Effector memory CD4-positive, alpha-beta T cell (primary cell): ENCODE results near the gene DONSON.

Source experiments
- DNase-seq, 3 donors: peaks; one replicate each; pipeline ENCODE4 v3.0.0-alpha.2; 2020
- H3K27ac ChIP-seq: 2 replicates; pipeline ENCODE4 v1.7.0; 2013; ENCODE audit warnings: mild to moderate bottlenecking, low read length, moderate library complexity; ENCODE audit not compliant: insufficient read depth, poor library complexity, severe bottlenecking
- H3K27me3 ChIP-seq: replicated peaks from 2 replicates; pipeline ENCODE4 v1.7.0; 2013; ENCODE audit warnings: mild to moderate bottlenecking, low read length; ENCODE audit not compliant: insufficient read depth, control insufficient read depth, poor library complexity, severe bottlenecking
- H3K36me3 ChIP-seq: 2 replicates; pipeline ENCODE4 v1.7.0; 2013; ENCODE audit warnings: mild to moderate bottlenecking, low read length, moderate library complexity; ENCODE audit not compliant: control insufficient read depth, insufficient read depth
- H3K4me1 ChIP-seq: 2 replicates; pipeline ENCODE4 v1.7.0; 2013; ENCODE audit warnings: low read length, mild to moderate bottlenecking; ENCODE audit not compliant: control insufficient read depth, insufficient read depth, poor library complexity, severe bottlenecking
- H3K4me3 ChIP-seq: 2 replicates; pipeline ENCODE4 v1.7.0; 2013; ENCODE audit warnings: low read length, low read depth, mild to moderate bottlenecking; ENCODE audit not compliant: insufficient read depth, poor library complexity, severe bottlenecking
- H3K9me3 ChIP-seq: 2 replicates; pipeline ENCODE4 v1.7.0; 2013; ENCODE audit warnings: mild to moderate bottlenecking, low read length, moderate library complexity; ENCODE audit not compliant: control insufficient read depth

DONSON gene

GRCh38 chr21:33552999-33553598, 35.4 kb downstream of the DONSON start:
- Histone ChIP-seq H3K4me1 (no peaks in the 10 kb centered on the region), H3K27ac (no peak overlapping the region), H3K36me3 (peaks cover 81% of the 10 kb centered on the region), H3K9me3 (no peaks in the 10 kb centered on the region), H3K4me3 (no peak overlapping the region), H3K27me3 (no peaks in the 10 kb centered on the region)
- no peak for DNase-seq

GRCh38 chr21:33552093-33552998, 36.1 kb downstream of the DONSON start:
- H3K27ac ChIP-seq = no peak overlapping the region
- peaks cover 78% of the 10 kb centered on the region for H3K36me3 ChIP-seq
- no peaks in the 10 kb centered on the region for H3K9me3 ChIP-seq

DNA sequence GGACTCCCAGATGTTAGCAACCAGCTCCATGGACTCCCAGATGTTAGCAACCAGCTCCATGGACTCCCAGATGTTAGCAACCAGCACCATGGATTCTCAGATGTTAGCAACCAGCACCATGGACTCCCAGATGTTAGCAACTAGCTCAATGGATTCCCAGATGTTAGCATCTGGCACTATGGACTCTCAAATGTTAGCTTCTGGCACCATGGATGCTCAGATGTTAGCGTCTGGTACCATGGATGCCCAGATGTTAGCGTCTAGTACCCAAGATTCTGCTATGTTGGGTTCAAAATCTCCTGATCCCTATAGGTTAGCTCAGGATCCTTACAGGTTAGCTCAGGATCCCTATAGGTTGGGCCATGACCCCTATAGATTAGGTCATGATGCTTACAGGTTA, 36.8 kb downstream of the DONSON start:
- H3K27ac ChIP-seq = no peak overlapping the region
- peaks cover 77% of the 10 kb centered on the region for H3K36me3 ChIP-seq
- no peak overlapping the region for H3K4me3 ChIP-seq
- H3K4me1 ChIP-seq = no peaks in the 10 kb centered on the region
- no peak for DNase-seq
- H3K9me3 ChIP-seq = no peaks in the 10 kb centered on the region
- H3K27me3 ChIP-seq = no peaks in the 10 kb centered on the region

More at GRCh38 chr21:33552093-33552998, 36.1 kb downstream of the DONSON start:
- no peaks in the 10 kb centered on the region for H3K27me3 ChIP-seq
- DNase-seq = no peak
- no peaks in the 10 kb centered on the region for H3K4me1 ChIP-seq
- no peak overlapping the region for H3K4me3 ChIP-seq

DNA sequence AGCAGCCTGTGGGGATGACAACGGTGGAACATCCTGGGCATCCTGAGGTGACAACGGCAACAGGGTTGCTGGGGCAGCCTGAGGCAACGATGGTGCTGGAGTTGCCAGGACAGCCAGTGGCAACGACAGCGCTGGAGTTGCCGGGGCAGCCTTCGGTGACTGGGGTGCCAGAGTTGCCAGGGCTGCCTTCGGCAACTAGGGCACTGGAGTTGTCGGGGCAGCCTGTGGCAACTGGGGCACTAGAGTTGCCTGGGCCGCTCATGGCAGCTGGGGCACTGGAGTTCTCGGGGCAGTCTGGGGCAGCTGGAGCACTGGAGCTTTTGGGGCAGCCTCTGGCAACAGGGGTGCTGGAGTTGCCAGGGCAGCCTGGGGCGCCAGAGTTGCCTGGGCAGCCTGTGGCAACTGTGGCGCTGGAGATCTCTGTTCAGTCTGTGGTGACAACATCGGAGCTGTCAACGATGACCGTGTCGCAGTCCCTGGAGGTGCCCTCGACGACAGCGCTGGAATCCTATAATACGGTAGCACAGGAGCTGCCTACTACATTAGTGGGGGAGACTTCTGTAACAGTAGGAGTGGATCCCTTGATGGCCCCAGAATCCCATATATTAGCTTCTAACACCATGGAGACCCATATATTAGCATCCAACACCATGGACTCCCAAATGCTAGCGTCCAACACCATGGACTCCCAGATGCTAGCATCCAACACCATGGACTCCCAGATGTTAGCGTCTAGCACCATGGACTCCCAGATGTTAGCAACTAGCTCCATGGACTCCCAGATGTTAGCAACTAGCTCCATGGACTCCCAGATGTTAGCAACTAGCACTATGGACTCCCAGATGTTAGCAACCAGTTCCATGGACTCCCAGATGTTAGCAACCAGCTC, 37.5 kb downstream of the DONSON start:
- Histone ChIP-seq H3K27me3 (no peaks in the 10 kb centered on the region), H3K4me3 (no peak overlapping the region), H3K27ac (no peak overlapping the region), H3K9me3 (no peaks in the 10 kb centered on the region), H3K36me3 (peaks cover 75% of the 10 kb centered on the region), H3K4me1 (no peaks in the 10 kb centered on the region)
- DNase-seq = no peak

DNA sequence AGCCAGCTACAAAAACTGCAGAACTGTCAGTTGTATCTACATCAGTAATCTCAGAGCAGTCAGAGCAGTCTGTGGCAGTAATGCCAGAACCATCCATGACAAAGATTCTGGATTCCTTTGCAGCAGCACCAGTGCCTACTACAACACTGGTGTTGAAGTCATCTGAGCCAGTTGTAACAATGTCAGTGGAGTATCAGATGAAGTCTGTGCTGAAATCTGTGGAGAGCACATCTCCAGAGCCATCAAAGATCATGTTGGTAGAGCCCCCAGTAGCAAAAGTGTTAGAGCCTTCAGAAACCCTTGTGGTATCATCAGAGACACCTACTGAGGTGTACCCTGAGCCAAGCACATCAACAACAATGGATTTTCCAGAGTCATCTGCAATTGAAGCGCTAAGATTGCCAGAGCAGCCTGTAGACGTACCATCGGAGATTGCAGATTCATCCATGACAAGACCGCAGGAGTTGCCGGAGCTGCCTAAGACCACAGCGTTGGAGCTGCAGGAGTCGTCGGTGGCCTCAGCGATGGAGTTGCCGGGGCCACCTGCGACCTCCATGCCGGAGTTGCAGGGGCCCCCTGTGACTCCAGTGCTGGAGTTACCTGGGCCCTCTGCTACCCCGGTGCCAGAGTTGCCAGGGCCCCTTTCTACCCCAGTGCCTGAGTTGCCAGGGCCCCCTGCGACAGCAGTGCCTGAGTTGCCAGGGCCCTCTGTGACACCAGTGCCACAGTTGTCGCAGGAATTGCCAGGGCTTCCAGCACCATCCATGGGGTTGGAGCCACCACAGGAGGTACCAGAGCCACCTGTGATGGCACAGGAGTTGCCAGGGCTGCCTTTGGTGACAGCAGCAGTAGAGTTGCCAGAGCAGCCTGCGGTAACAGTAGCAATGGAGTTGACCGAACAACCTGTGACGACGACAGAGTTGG, 38.4 kb downstream of the DONSON start:
- Histone ChIP-seq H3K4me1 (peaks cover 6% of the 10 kb centered on the region), H3K27ac (no peak overlapping the region), H3K27me3 (no peaks in the 10 kb centered on the region), H3K36me3 (peaks cover 66% of the 10 kb centered on the region), H3K9me3 (no peaks in the 10 kb centered on the region), H3K4me3 (no peak overlapping the region)
- no peak for DNase-seq

- Histone ChIP-seq H3K27me3 (no peaks in the 10 kb centered on the region), H3K27ac (no peak overlapping the region), H3K9me3 (no peaks in the 10 kb centered on the region), H3K4me3 (no peak overlapping the region), H3K4me1 (peaks cover 10% of the 10 kb centered on the region), H3K36me3 (peaks cover 28% of the 10 kb centered on the region)
- DNase-seq = no peak
Measured at GRCh38 chr21:33546086-33546485, 42.4 kb downstream of the DONSON start.

DNA sequence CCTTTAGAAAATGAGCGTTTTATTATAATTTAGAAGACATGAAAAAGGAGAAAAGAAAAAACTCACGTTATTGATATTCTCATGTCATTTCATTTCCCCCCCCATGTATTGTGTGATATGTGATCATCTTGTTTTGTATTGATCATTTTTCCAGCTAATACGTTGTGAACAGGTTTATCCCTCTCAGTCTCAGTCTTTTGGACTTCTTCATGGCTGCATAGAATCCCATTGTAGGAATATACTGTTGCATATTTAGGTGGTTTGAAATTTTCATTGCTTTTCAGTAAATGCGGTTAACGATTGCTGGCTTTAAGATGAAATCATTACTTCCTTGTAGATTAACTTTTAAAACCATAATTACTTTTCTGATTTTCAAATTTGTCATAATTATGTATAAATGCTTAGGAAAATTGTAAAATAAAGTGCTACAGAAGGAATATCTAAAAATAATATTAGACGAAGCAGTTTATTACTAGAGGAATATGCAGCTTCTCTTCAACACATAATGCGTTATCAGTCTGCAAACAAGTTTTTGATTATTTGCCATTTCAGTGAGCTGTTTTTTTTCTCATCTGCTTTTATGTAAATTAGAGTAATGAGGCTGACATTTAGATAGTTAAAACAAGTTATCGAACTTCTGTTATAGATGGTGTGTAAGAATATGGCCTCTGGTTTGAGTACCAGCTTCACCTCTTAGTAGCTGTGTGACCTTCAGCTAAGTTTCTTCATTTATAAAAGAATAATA, 43.9 kb downstream of the DONSON start:
- Histone ChIP-seq H3K27ac (peak overlapping the region; percentile 99), H3K27me3 (no peaks in the 10 kb centered on the region), H3K36me3 (peaks cover 13% of the 10 kb centered on the region), H3K4me3 (peak overlapping the region; percentile 82), H3K9me3 (no peaks in the 10 kb centered on the region), H3K4me1 (peaks cover 14% of the 10 kb centered on the region)
- DNase-seq = no peak

GRCh38 chr21:33543505-33544129, 44.9 kb downstream of the DONSON start:
- Histone ChIP-seq H3K4me3 (peak overlapping the region; percentile 82), H3K27ac (peak overlapping the region; percentile 99), H3K9me3 (no peaks in the 10 kb centered on the region), H3K27me3 (no peaks in the 10 kb centered on the region), H3K36me3 (peaks cover 10% of the 10 kb centered on the region), H3K4me1 (peaks cover 14% of the 10 kb centered on the region)
- peak in 1 of 3 donors; percentile 54 for DNase-seq
